Calu3 (cell line): ENCODE data around the gene CRACDL. TPM values are rescaled to one million over a fixed set of nuclear protein-coding genes. Genes with fewer than 3 reads are reported as not detected.
A peak's percentile ranks its signal among the peaks of the same experiment; 100 is the strongest.

Experiments
- BruUV-seq: library from RNA; stranded (reverse); fragments of 400-500 nt; replicated peaks from 2 replicates; lab custom pipeline; 2021; lab: Mats Ljungman, UMichigan
- CTCF ChIA-PET: fragments of 300-600 bp; sonication (Branson Sonifier 250); formaldehyde crosslinking; loops from one replicate; lab custom pipeline; 2022; ENCODE audit warnings: antibody characterized with exemption; lab: Charles Lee
- DNase-seq: peaks from one replicate; pipeline ENCODE4 v3.0.0; 2022
- H3K27ac Mint-ChIP-seq: one replicate; pipeline ENCODE4 v1.8.0; 2022; ENCODE audit warnings: mixed read lengths; ENCODE audit not compliant: unreplicated experiment
- H3K27me3 Mint-ChIP-seq: one replicate; pipeline ENCODE4 v1.8.0; 2022; ENCODE audit warnings: mixed read lengths; ENCODE audit not compliant: unreplicated experiment
- H3K36me3 Mint-ChIP-seq: one replicate; pipeline ENCODE4 v1.8.0; 2022; ENCODE audit warnings: mild to moderate bottlenecking, moderate library complexity, mixed read lengths; ENCODE audit not compliant: insufficient read depth, unreplicated experiment
- H3K4me1 Mint-ChIP-seq: one replicate; pipeline ENCODE4 v1.8.0; 2022; ENCODE audit warnings: mild to moderate bottlenecking, low read depth, mixed read lengths; ENCODE audit not compliant: unreplicated experiment
- H3K4me3 Mint-ChIP-seq: one replicate; pipeline ENCODE4 v1.8.0; 2022; ENCODE audit warnings: mild to moderate bottlenecking, low read depth, moderate library complexity, mixed read lengths; ENCODE audit not compliant: unreplicated experiment
- H3K9me3 Mint-ChIP-seq: one replicate; pipeline ENCODE4 v1.8.0; 2022; ENCODE audit warnings: low read depth, mixed read lengths; ENCODE audit not compliant: unreplicated experiment
- CTCF ChIP-seq: fragments of 200-600 bp; IDR thresholded peaks from one replicate; pipeline ENCODE4 v1.8.0; 2022; ENCODE audit warnings: antibody characterized with exemption; ENCODE audit not compliant: unreplicated experiment
- intact Hi-C: fragments of 100-400 bp; cut with micrococcal nuclease; formaldehyde crosslinking; loops from one replicate; pipeline ENCODE4 v1.10.0; 2022; ENCODE audit not compliant: unreplicated experiment
- total RNA-seq: library from RNA; stranded (reverse); gene quantifications from 2 replicates; pipeline ENCODE4 v1.2.3, GENCODE V29; 2022

The CRACDL gene
- total RNA-seq, 1 experiment from 2014 or later, result 16.2 TPM

GRCh38 chr2:98807929-98808328 is 128.1 kb downstream of the CRACDL start:
- Mint-ChIP-seq H3K27me3 (no peaks in the 10 kb centered on the region), H3K4me3 (no peak overlapping the region), H3K36me3 (peaks cover 8% of the 10 kb centered on the region), H3K4me1 (peaks cover 26% of the 10 kb centered on the region), H3K27ac (no peak overlapping the region), H3K9me3 (no peaks in the 10 kb centered on the region)
- no peak for DNase-seq
- no peak for TF ChIP-seq CTCF
- intact Hi-C loops, result loop anchor here (10.0 kb wide), 1 partner anchor 73 kb away; the partner anchor contains the start of gene MGAT4A
- CTCF ChIA-PET, result no interaction called here
- no TSS peak for BruUV-seq

GRCh38 chr2:98807221-98807620 is 128.8 kb downstream of the CRACDL start:
- CTCF ChIA-PET, result interaction anchor here (0.6 kb wide), 1 partner anchor 121 kb away, joined by 3 read pairs; no protein-coding TSS in a partner anchor
- H3K27me3 Mint-ChIP-seq, result no peaks in the 10 kb centered on the region
- no peak for DNase-seq
- no TSS peak for BruUV-seq
- H3K9me3 Mint-ChIP-seq, result no peaks in the 10 kb centered on the region
- no peak for TF ChIP-seq CTCF
- peaks cover 8% of the 10 kb centered on the region for H3K36me3 Mint-ChIP-seq
- H3K4me3 Mint-ChIP-seq, result no peak overlapping the region
- intact Hi-C loops, result loop anchor here (10.0 kb wide), 1 partner anchor 72 kb away; the partner anchor contains the start of gene MGAT4A
- peaks cover 26% of the 10 kb centered on the region for H3K4me1 Mint-ChIP-seq
- no peak overlapping the region for H3K27ac Mint-ChIP-seq

DNA sequence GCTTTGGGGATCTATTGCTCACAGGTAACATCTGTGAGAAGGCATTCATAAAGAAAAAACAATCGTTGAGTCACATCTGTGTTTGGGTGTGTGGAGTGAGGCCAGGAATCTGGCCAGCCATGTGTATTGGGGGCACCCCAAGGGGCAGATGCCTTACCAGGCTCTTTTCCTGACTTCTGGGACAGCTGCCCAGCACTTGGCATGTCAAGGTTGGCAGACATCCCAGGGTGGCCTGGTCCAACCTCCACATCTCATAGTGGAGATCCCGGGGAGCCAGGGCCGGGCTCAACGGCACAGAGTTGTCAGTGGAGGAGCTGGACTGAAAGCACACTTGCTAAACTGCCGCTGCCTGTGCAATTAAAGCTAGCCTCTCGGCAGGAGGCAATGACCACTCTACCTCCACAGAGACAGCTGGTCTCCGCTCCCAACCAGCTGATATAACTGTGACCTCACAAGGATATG is 129.8 kb downstream of the CRACDL start:
- no peak overlapping the region for H3K4me3 Mint-ChIP-seq
- H3K27me3 Mint-ChIP-seq, result no peaks in the 10 kb centered on the region
- no TSS peak for BruUV-seq
- no peaks in the 10 kb centered on the region for H3K9me3 Mint-ChIP-seq
- peaks cover 8% of the 10 kb centered on the region for H3K36me3 Mint-ChIP-seq
- CTCF ChIA-PET, result no interaction called here
- peaks cover 26% of the 10 kb centered on the region for H3K4me1 Mint-ChIP-seq
- intact Hi-C loops, result loop anchor here (10.0 kb wide), 1 partner anchor 71 kb away; the partner anchor contains the start of gene MGAT4A
- H3K27ac Mint-ChIP-seq, result no peak overlapping the region
- DNase-seq, result peak; percentile 16
- TF ChIP-seq CTCF, result no peak

- no peak for TF ChIP-seq CTCF
- no TSS peak for BruUV-seq
- Mint-ChIP-seq H3K27me3 (no peaks in the 10 kb centered on the region), H3K36me3 (peaks cover 8% of the 10 kb centered on the region), H3K9me3 (no peaks in the 10 kb centered on the region), H3K4me1 (peaks cover 22% of the 10 kb centered on the region), H3K27ac (no peak overlapping the region), H3K4me3 (no peak overlapping the region)
- CTCF ChIA-PET, result no interaction called here
- intact Hi-C loops, result loop anchor here (10.0 kb wide), 1 partner anchor 71 kb away; the partner anchor contains the start of gene MGAT4A
- DNase-seq, result no peak
Measured at GRCh38 chr2:98805412-98806171, 130.4 kb downstream of the CRACDL start.
